Stimulated activated CD4-positive, alpha-beta T cell treated with anti-CD3 and anti-CD28 coated beads, Interleukin-12 subunit alpha, Interleukin-12 subunit beta, amount 100 ng/mL, for 4 hours (primary cell): ENCODE results near the gene OLFM1.
A peak's percentile ranks its signal among the peaks of the same experiment; 100 is the strongest.
"Not testable (repeated sequence)": the region's sequence is repeated elsewhere in the genome, so short reads cannot be mapped to it uniquely, and the experiment has no call there.

ENCODE experiments used
- DNase-seq: peaks from one replicate; pipeline ENCODE4 v3.0.0-alpha.2; 2020

OLFM1 gene

DNA sequence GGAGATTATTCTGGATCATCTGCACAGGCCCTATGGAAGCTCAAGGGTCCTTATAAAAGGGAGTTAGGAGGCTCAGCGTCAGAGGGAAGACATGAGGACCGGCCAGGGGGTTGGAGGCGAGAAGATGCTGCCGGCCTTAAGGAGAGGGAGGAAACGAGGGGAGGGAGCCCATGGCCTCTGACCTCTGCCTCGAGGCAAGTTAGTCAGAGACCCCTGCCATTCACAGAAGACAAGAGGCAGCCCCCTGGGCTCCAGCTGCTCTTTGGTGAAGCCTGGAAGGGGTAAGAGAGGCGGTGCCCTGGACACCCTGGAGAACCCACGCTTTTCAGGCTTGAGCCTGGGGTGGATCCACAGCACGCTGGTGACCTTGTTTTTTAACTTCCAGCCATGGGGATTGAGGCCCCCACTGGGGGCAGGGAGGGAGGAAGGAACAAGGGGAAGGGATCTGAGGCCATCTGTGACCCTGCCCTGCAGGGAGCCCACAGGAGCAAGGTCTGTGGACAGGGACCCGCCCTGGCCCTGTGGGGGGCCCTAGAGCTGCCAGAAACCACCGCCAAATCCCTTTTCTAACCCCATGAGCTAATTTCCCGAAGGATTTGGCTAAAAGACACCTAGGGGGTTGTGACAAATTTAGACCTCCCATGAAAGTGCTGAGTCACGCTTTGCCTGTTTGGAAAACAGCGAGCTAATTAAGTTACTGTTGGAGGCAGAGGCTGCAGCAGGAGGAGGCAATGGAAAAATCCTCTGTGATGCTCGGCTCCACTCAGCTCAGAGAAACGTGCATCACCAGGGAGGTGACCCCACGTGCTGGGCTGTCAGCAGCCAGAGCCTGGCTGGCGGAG lies 49.7 kb downstream of the OLFM1 start:
- no peak for DNase-seq

DNA sequence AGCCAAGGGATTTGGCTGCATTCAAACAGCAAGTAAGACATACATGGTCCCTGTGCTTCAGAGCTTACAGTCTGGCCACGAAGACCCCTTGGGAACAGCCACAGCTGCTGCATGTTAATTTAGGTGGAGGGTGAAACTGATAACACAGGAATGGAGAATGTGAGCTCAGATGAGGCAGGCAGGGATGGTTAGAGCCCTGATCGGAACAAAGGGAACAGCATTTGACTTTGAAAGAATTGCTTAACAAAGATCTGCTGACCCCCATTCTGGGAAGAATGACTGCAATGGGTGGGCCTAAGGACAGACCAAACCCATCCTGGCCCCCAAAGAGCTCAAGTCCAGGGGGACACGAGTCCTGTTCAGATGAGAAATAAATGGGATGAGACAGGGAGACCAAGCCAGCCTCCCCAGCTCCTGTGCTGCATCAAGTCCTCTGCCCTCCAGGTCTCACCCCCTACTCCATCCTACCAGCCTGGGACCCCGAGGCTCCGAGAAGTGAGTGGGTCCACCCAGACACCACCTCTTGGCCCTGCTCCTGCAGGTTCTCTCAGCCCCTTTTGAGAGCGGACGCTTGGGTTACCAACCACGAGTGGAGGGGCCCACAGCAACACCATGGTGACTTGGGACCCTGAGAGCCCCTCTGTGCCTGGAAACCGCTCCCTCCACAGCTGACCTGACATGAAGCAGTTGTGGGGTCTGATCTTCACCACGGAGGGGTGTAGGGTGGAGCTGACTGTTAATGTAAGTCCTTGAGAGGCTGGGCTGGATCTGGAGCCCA lies 50.8 kb downstream of the OLFM1 start:
- DNase-seq, result no peak

DNA sequence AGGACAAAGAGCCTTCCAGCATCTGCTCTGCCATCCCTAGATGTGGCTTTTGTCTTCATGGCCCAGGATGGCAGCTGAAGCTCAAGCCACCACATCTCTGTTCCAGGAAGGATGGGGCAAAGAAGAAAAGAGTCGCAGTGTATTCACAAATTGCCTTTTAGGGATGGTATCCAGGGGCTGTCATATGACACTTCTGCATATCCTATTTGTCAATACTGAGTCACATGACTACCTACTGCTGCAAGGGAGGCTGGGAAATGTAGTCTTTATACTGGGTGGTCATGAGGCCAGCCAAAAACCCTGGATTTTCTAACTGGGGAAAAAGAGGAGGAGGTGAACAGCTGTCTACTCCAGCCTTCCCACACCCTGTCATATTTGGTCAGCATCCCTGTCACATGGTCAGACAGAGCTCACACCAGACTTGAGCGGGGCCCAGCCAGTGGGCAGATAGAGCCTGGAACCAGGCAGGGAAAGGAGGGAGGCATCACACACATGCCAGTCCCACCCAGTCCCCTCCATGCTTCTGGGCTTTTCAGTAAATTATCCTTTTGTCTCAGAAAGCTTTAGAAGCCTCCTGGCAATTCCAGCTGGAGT lies 52.0 kb downstream of the OLFM1 start:
- no peak for DNase-seq

DNA sequence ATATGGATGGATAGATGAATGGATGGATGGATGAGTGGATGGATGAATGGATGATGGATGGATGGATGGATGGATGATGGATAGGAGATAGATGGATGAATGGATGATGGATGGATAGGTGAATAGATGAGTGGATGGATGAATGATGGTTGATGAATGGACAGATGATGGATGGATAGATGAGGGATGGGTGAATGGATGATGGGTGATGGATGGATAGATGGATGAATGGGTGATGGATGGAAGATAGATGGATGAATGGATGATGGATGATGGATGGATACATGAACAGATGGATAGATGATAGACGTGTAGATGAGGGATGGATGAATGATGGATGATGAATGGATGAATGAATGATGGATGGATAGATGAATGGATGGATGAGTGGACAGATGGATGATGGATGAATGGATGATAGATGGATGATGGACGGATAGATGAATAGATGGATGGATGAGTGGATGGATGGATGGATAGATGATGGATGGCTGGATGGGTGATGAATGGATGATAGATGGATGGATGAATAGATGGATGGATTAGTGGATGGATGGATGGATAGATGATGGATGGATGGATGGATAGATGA lies 53.8 kb downstream of the OLFM1 start:
- no peak for DNase-seq

DNA sequence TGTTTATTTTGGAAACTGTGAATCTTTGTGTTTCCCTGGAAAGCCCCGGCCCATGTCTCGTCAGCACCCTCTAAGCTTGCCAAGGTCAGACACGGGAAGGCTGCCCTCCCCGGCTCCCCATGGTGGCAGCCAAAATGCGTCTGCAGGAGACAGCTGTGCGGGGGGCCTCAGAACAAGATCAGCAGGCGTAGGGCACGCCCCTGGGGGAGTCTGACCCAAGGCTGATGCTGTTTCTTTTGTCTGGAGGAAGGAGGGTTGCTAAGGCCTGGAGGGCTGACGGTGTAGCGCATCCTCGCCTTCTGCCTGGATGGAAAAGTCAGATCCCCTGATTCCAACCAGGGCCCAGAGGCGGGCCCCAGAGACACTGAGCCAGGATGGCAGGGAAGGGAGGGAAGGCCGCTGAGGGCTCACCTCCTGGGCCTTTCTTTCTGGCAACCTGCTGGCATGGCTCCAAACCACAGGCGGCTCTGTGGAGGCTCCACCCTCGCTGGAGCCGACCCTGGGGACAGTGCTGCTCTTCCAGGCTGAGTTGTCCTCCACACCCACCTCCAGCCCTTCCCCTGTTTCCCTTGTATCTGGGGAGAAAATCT lies 57.2 kb downstream of the OLFM1 start:
- DNase-seq, result no peak

DNA sequence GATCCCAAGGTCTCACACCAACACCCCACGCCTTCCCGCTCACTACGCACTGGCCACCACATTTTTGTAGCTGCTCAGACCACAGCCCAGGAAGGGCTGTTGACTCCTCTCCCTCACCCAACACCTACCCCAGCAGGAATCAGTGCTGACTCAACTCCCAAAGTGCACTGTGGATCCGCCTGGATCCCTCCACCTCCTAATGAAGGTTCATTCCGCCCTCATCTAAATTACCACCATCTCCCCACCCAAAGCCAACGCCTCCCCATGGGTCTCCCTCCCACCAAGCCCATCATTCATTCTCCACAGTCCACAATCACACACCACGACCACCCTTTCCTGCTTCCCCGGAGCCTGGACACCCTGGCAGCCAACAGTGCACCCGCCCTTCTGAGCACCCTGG lies 57.8 kb downstream of the OLFM1 start:
- no peak for DNase-seq

DNA sequence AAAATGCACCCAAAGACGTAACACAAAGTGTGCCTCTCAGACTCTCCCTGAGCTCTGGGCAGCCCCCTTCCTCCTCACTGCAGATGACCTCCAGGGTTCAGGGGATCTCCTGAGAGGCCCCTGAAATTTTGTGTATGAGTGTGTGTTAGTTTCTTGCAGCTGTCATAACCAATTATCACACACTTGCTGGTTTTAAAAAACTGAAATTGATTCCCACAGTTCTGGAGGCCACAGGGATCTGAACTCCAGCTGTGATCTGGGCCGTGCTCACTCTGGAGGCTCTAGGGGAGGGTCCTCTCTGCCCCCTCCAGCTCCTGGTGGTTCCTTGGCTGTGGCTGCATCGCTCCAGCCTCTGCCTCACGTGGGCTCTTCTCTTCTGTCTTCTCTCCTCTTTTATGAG lies 58.8 kb downstream of the OLFM1 start:
- DNase-seq, result no peak

DNA sequence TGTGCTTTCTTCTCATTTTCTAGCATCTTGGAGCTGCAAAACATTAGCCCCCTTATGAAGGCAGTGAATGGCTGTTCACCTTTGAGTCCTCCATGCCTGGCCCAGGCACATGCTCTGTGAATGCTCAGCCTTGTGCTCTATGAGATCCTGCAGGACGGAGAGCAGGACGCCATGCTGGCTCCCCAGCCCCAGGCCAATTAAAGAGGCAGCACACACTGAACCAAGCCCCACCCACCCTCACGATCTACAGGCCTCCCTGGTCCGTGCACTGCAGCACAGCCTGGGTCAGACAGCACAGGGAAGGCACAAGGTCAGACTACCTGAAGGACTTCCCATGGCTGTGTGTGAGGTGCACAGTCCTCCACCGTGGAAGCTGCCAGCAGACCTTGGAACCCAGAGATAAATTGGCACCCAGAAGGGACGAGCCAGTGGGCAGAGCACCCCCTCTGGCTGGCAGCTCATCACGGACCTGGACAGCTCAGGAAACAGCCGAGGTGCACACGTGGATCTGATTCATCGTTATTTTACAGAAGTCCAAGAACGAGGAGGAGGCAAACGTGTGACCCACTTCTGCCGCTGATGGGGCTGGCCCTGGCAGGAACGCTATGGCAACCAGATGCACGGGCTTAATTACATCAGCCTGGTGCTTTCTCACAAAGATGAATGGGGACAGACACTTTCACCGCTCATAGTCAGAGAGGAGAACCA lies 59.5 kb downstream of the OLFM1 start:
- no peak for DNase-seq

DNA sequence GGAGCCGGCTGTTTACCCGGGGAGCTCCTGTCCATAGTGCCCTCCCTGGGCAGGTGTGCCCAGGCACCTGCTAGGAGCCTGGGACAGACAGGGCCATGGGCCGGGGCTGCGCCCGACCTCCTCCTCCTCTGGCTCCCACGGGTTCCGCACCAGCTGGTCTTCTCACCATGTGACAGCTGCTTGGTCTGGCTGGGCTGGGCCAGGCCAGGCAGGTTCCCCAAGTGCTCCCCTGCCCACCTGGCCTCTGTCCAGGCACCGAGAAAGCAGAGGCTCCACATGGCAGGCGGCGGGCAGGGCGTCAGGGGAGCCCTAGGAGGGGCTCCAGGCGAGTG lies 60.0 kb downstream of the OLFM1 start:
- DNase-seq, result no peak

DNA sequence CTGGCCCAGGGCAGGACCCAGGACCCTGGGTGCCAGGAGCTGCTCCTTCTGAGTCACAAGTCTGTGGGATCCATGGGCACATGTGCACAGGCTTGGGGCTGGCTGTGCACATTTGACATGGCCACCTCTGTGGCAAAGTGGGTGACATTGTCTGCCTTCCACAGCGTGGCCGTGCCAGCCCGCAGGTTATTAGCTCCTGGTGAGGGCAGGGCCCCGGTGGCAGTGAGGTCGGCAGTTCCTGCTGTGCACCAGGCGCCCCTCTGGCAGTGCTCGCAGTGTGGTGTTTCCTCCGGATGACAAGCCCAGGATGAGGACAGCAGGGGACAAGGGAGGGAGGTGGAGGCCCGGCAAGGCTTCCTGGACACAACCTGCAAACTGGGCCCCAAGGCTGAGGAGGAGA lies 60.5 kb downstream of the OLFM1 start:
- no peak for DNase-seq

DNA sequence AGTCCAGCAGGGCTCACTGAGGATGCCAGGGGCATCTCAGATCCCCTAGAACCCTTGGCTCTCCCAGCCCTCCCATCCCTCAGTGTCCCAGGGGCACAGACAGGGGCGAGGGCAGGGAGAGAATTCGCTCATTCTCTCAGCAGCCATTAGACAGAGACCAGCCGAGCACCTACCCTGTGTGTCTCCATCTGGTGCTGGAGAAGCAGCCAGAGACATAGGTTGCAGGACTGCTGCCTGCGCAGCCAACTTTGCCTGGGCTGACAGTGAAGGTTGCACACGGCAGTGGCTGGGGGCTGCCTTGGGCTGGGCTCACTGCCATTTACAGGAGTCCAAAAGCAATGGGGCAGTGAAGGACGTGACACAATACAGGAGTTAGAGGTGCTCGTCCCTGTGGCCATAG lies 60.9 kb downstream of the OLFM1 start:
- no peak for DNase-seq

DNA sequence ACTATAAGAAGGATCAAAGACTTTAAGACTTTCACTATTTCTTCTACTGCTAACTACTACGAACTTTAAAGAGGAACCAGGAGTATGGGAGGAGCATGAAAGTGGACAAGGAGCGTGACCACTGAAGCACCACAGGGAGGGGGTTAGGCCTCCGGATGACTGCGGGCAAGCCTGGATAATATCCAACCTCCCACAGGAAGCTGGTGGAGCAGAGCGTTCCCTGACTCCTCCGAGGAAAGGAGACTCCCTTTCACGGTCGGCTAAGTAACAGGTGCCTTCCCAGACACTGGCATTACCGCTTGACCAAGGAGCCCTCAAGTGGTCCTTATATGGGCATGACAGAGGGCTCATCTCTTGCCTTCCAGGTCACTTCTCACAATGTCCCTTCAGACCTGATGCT lies 62.4 kb downstream of the OLFM1 start:
- not testable (repeated sequence) for DNase-seq

DNA sequence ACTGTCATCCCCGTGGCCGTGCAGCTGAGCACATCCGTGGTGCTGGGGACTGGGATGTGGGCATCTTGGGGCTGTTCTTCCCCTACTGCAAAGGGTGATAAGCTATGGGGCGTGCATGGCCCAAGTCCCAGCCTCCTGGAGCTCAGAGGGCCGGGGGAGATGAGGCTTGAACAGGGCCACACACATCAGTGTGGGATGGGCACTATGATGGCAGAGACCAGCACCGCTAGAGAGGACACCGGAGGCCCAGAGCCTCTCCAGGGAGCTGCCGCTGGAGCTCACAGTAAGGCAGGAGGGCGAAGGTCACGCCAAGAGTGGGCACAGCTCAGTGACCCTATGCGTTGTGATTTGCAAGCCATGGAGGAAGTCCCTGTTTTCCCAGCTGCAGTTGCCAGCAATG lies 63.5 kb downstream of the OLFM1 start:
- DNase-seq, result no peak

DNA sequence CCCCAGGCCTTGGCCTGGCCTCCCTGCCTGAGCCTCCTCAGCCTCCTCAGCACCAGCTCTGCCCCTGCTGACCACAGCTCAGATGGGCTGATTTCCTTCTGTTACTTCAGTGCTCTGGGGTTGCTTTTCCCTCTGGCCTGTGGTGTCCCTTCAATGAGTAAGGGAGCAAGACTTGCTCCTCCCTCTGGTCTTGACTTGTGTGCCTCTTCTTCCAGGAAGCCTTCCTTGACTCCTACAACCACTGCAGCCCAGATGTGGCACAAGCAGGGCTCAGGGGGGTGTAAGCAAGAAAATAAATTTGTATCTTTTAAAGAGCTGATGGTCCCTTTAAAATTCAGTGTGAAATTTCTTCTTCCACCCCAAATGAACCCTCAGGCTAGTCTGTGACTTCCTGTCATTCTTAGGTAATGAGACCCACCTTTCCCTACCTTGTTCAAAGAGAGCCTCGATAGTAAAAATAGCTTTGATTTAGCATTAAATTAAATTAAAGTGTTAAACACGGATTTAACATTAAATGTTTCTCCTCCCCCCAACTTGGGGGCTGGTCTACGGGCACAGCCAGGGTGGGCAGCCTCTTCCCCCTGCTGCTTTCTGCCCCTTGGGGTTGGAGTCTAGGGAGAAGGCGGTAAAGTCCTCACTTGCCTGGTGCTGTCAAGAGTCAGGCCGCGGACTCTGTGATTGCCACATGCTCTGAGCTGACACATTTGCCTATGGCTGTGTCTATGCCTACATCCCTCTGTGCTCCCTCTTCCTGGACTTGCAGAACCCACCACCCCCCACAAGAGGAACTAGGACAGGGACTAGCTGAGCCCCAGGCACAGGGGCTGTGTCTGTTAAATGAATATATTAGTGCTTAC lies 64.5 kb downstream of the OLFM1 start:
- DNase-seq, result no peak

DNA sequence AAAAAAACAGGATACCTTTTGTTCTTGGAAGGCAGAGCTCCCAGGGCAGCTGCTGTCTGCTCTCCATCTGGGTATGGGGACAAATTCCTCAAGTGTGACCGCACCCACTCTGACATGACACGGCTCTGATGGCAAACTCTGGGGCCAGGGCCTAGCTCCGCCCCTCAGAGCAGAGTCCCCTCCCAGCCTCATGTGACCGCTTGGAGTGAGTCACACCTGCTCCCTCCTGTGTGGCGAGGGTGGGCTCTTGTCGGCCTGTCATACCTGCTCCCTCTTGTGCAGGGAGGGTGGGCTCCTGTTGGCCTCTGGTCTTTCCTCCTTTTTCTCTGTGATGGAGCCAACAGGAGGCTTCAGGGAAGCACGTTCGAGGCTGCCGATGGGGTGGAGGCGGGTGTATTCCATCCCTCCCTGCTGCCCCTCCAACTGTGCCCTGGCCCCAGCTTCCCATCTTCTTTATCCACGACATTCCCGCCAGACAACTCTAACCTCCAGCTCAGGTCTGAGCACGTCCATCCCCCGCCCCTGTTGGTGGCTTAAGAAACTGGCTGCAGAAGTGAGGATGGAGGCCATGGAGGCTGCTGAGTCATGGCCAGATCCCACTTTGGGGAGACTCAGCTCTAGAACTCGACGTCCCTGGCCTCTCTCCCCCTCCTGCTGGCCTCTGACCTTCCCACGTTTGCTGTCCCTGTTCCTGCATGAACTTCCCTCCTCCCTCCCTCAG lies 65.3 kb downstream of the OLFM1 start:
- no peak for DNase-seq

DNA sequence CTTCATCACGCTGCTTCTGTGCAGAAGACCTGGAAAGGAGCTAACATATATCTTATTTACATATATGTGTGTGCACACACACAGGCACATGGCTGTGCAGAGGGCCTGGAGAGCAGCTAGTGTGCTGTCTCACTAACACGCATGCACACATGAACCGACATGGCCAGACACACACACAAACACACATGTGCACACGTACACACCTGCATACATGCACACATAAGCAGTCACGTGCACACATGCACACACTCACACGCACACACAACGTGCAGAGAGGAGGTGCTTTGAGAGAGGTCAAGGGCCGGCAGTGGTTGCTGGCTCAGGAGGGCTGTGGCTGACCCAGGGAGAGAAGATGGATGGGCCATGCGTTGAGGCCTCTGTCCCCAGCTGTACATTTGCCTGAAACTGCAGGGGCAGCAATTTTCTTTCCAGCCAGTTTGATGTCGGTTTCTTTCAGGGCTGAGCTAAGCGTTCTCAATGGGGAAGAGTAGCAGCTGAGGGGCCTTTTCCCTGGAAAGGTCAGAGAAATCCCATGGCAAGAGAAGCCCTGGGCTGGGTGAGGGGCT lies 66.7 kb downstream of the OLFM1 start:
- no peak for DNase-seq

DNA sequence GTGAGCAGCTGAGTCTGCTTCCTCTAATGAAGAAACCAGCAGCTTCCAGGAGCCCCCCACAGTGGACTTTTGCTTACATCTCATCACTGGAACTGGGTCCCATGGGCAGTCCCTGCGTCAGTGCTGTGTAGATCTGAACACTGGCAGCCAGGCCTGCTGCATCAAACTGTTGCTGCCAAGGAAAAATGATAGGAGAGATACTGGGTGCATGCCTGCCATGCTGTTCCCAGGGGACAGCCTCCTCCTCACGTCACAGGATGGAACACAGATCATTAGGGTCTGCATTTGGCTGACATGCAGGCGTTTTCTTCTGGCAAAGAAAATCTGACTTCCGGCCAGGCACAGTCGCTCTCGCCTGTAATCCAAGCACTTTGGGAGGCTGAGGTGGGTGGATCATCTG lies 67.9 kb downstream of the OLFM1 start:
- no peak for DNase-seq

DNA sequence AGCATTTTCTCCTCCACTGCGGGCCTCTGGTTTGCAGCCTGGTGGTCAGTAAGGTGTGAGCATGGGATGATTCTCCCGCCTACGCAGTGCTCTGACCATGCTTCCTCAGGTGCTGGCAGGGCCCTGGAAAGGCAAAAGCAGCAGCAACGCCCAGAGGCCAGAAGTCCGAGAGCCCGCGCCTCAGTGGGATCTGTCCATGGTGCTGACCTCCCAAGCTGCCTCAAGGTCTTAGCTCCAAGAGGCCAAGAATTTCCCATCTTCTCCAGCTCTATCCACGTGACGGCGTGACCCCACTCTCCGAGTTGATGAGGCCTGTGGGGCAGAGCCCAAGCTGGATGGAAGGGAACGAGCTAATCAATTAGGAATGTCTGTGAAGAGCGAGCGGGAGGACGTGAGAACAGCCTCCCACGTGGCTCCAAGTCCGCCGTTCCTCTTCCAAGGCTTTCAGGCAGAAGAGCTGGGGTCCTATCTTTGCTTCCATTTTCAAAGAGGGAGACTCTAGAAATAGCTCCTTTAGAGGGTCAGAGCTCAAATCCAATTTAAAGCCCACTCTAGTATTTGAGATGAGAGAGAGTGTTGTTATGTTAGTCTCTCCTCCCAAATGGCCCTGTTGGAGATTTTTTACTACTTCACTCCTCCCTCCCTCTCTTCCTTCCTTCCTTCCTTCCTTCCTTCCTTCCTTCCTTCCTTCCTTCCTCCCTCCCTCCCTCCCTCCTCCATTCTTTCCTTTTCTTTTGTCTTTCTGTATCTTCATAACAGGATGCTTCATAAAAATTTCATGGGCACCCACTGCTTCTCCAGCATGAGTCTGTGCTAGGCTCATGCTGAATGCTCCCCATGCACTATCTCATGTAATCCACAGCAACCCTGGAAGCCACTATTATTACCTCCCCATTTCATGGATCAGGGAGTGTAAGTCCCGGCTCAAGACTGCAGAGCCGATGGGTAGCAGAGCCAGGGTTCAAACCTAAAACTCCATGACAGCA lies 69.3 kb downstream of the OLFM1 start:
- DNase-seq, result peak; percentile 6

DNA sequence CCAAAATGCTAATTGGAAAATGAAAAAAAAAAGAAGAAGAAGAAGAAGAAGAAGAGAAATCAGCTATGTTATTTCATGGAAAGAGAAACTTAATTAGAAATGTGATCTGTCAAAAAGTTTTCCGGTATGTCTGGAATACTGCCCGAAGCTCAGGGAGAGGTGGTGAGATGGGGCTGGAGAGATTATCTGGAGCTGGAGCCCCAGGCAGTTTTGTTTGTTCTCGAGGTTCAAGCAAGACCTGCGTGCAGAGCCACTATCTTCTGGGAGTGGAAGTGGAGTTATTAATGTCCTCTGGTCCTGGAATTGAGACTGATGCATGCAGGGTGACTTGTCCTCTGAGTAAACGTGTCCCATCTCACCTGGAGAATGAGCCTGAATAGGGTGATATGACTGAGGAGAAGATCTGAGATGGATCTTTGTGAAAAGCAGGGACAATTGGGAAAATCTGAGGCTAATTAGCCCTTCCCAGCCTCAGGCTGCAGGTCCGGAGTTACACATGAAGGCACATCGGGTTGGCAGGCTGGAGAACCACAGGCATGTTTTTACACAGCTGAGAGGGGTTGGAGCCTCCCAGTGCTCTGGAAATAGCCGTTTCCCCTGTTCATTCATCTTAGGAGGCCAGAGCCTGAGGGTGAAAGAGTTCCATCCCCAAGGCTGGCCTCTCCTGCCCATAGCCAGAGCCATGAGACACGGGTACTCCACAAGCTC lies 70.5 kb downstream of the OLFM1 start:
- no peak for DNase-seq
